Activated naive CD8-positive, alpha-beta T cell treated with anti-CD3 and anti-CD28 coated beads, Interleukin-2, amount 50 U/mL, for 24 hours (primary cell): ENCODE results near the gene CTTN.

ENCODE experiments used
- ATAC-seq: fragments of 150-1000 bp; cut with Tn5 transposase; one replicate; pipeline ENCODE4 v1.10.0; 2021
- DNase-seq: peaks from one replicate; pipeline ENCODE4 v3.0.0; 2021
- H3K27ac Mint-ChIP-seq: one replicate; pipeline ENCODE4 v1.8.0; 2021; ENCODE audit warnings: mild to moderate bottlenecking, mixed read lengths
- H3K27me3 Mint-ChIP-seq: one replicate; pipeline ENCODE4 v1.8.0; 2021; ENCODE audit warnings: mixed read lengths
- H3K36me3 Mint-ChIP-seq: one replicate; pipeline ENCODE4 v1.8.0; 2021; ENCODE audit warnings: low read depth, mixed read lengths
- H3K4me1 Mint-ChIP-seq: one replicate; pipeline ENCODE4 v1.8.0; 2021; ENCODE audit warnings: mixed read lengths
- H3K4me3 Mint-ChIP-seq: one replicate; pipeline ENCODE4 v1.8.0; 2021; ENCODE audit warnings: mild to moderate bottlenecking, moderate library complexity, mixed read lengths
- H3K9me3 Mint-ChIP-seq: one replicate; pipeline ENCODE4 v1.8.0; 2021; ENCODE audit warnings: mixed read lengths

The CTTN gene

DNA sequence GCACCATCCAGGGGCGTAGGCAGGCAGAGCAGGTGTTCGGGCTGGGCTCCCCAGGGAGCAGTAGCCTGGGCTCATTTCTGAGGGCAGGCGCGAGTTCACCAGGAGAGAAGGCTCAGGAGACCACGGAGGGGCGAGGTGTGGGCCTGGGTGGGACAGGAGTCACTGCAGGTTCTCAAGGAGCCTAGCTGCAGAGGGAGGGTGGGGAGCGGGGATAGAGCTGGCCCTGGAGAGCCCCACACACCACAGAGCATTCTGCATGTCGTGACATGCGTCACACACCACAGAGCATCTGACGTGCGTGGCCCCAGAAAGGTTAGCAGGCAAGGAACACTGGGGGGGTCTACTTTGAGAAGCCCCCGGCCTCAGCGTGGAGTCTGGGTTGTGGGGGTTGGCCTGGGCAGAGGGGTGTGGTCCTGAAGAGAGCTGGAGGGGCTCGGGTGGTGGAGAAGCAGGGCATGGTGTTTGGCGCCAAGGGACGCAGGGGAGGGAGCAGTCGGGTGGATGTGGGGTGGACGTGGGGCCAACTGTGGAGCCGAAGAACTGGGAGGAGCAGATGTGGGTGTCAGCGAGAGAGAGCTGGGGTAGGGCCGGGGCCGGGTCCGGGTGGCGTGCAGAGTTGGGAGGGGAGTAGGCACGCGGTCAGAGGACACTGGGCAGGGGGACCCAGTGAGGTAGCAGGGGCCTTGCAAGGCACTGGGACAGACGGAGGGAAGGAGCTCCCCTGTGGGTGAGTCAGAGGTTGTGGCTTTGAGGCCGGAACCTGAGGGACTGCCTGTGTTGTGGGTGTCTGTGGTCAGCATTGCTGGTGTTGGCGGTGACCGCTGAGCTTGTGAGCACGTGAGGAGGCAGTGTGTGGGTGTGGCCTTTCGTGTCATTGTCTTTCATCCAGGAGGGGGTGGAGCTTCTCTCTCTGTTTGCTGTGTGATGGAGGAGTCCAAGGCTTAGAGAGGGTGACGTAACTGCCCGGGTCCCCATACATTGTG, 25.5 kb downstream of the CTTN start:
- H3K9me3 Mint-ChIP-seq: no peaks in the 10 kb centered on the region
- peaks cover 28% of the 10 kb centered on the region for H3K36me3 Mint-ChIP-seq
- no peak overlapping the region for H3K4me3 Mint-ChIP-seq
- peaks cover 9% of the 10 kb centered on the region for H3K4me1 Mint-ChIP-seq
- DNase-seq (peak; percentile 58), ATAC-seq (peak; percentile 75)
- peaks cover 13% of the 10 kb centered on the region for H3K27me3 Mint-ChIP-seq
- H3K27ac Mint-ChIP-seq: peak overlapping the region; percentile 84

DNA sequence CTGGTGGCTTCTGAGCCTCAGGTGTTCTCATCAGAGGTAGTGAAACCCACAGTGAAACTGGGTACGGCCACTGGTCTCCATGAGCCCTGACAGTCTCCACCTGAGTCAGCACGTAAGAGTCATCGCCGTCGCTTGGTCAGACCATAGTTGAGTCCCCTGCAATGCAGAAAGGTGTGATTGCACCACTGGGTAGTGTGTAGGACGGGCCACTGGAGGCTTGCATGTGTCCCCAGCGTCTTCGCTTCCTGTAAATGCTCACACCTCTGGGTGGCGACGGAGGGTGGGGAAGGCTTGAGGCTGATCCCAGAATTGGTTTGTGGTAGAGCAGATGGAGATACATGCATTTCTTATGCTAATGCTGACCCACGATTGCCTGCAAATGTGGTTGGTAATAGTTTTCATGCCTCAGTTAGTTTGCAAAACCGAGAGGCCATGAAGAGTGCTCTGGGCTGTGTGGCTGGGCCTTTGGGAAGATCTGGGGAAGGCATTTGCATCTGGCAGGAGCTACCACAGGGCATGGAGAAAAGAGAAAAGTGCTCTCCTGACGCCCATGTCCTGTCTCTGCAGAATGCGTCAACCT, 26.5 kb downstream of the CTTN start:
- Mint-ChIP-seq H3K27me3 (peaks cover 13% of the 10 kb centered on the region), H3K9me3 (no peaks in the 10 kb centered on the region), H3K4me3 (no peak overlapping the region)

DNA sequence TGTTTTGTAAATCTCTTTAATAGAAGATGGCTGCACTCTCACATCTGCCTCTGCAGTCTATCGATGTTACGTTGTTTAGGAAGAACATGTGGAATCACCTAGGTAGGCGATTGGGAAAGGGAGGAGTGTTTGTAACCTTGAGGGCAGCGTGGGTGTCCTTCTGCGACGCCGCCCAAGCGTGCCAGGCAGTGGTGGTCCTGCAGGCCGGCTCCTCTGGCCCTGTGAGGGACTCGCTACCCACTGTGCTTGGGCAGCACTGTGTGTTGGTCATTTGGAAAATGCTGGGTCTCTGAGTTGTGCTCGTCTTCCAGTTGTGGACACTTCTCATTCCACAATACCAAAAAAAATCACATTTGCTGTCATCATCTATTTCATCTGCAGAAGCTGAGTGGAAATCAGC, 29.1 kb downstream of the CTTN start:
- H3K27ac Mint-ChIP-seq: no peak overlapping the region
- peaks cover 20% of the 10 kb centered on the region for H3K36me3 Mint-ChIP-seq
- H3K27me3 Mint-ChIP-seq: peaks cover 17% of the 10 kb centered on the region
- no peaks in the 10 kb centered on the region for H3K9me3 Mint-ChIP-seq
- no peak overlapping the region for H3K4me3 Mint-ChIP-seq
- ATAC-seq (no peak), DNase-seq (no peak)
- H3K4me1 Mint-ChIP-seq: peaks cover 9% of the 10 kb centered on the region

More for the DNA sequence above, 26.5 kb downstream of the CTTN start:
- DNase-seq: no peak
- no peak overlapping the region for H3K27ac Mint-ChIP-seq
- ATAC-seq: no peak
- H3K36me3 Mint-ChIP-seq: peaks cover 29% of the 10 kb centered on the region
- peaks cover 9% of the 10 kb centered on the region for H3K4me1 Mint-ChIP-seq

DNA sequence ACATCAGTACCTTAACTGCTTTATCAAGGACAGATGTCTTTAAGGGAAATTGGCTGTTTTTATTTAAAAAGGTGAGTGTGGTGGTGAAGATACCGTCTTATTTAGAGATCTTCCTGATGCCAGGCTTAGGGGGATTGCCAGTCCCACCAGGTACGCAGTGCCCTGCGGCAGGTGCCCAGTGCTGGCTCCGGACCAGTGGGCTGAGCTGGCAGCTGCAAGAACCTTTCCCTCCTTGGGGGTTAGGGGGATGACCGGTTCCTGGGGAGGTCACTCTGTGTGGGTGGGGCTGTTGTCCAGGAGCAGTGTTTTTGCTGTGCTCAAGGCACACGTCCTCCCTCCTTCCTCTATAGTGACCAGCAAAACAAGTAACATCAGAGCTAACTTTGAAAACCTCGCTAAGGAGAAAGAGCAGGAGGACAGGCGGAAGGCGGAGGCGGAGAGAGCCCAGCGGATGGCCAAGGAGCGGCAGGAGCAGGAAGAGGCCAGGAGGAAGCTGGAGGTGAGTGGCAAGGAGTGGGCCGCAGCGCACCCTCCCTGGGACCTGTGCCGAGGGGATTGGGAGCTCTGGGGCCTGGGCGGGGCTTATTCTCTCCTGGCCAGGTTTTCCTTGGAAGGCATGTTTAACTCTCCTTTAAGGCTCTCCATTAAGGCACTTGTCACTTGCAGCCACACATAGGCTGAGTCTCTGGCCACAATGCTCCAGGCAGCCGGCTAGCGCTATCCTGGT, 30.5 kb downstream of the CTTN start:
- DNase-seq (no peak), ATAC-seq (no peak)
- Mint-ChIP-seq H3K9me3 (no peaks in the 10 kb centered on the region), H3K36me3 (peaks cover 21% of the 10 kb centered on the region), H3K27me3 (peaks cover 16% of the 10 kb centered on the region), H3K4me1 (peaks cover 6% of the 10 kb centered on the region), H3K27ac (no peak overlapping the region), H3K4me3 (no peak overlapping the region)

DNA sequence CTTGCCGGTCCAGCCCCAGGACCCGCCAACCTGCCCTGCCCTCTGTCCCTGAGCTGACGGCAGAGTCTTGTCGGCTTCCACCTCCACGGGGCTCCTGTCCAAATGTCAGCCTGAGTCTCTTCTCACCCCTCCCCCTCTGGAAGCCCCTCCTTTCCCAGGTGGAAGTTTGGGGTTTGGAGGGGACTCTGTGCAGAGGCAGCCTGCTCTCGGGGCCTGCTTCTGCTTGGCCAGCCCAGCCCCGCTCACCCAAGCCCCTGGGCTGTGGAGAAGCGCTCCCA, 31.0 kb downstream of the CTTN start:
- peaks cover 19% of the 10 kb centered on the region for H3K36me3 Mint-ChIP-seq
- H3K27me3 Mint-ChIP-seq: peaks cover 11% of the 10 kb centered on the region
- H3K4me1 Mint-ChIP-seq: peaks cover 1% of the 10 kb centered on the region
- DNase-seq: no peak
- H3K27ac Mint-ChIP-seq: no peak overlapping the region
- H3K4me3 Mint-ChIP-seq: no peak overlapping the region
- H3K9me3 Mint-ChIP-seq: no peaks in the 10 kb centered on the region
- ATAC-seq: no peak

DNA sequence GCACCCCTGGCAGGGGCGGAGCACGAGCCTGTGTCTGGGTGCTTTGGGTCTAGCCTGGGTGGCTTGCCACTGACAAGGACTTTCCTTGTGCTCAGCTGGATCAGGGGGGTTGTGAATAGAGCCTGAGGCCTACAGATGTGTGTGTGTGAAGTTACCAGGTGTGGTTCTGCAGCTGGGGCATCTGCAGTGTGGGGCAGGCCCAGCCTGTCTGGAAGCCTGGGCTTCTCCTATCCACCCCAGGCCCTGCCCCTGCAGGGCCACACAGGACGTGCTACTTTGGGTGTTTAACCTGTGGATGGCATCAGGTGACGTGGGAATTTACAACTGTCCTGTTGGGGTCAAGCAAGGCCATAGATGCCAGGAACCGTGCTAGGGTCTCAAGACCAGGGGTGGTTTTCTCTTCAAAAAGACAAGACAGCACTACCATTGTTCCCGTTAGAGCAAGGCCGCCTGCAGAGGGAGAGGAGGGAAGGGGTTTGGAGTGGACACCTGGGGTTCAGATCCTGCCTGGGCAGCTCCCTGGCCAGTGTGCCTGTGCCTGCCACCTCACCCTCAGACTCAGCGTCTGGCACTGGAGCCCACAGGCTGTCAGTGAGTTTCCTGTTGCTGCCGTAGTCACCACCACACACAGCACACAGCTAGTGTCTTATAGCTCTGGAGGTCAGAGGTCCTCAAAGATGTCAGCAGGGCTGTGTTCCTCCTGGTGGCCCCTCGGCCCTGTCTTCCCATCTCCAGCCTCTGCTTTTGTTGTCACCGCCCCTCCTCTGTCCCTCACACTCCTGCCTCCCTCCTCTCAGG, 31.6 kb downstream of the CTTN start:
- H3K4me1 Mint-ChIP-seq: no peaks in the 10 kb centered on the region
- no peaks in the 10 kb centered on the region for H3K9me3 Mint-ChIP-seq
- no peak for DNase-seq
- no peak overlapping the region for H3K27ac Mint-ChIP-seq
- no peak overlapping the region for H3K4me3 Mint-ChIP-seq
- H3K36me3 Mint-ChIP-seq: peaks cover 17% of the 10 kb centered on the region
- H3K27me3 Mint-ChIP-seq: peaks cover 10% of the 10 kb centered on the region
- ATAC-seq: no peak

DNA sequence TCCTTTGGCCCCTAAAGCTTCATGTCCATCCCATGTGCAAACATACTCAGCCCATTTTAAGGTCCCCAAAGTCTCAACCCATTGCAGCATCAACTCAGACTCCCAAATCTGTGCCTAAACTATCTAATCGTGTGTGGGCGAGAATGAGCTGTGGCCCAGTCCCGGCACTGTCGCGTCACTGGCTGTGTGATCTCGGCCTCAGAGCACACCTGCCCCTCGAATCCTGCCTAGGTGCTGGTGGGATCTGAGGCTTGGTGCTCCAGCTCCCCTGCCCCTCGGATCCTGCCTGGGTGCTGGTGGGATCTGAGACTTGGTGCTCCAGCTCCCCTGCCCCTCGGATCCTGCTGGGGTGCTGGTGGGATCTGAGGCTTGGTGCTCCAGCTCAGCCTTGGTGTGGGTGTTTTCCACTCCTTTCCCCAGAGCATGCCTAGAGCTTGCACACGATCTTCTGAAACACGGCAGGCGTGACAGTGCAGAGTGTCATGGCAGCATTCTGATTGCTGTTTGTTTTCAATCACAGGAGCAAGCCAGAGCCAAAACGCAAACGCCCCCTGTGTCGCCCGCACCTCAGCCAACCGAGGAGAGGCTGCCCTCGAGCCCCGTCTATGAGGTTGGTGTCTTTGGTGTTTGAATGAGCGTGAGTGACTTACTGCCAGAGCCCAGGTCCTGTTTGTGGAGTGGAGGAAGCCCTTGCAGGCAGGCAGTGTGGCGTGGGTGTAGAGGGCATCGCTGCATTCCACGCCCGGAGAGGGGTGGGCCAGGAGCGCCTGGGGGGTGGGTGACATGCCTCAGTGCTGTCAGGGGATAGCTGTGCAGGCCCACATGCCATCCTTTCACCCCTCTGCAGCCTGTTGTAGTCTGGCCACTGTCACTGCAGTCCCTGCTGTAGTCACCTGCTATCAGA, 32.6 kb downstream of the CTTN start:
- DNase-seq (no peak), ATAC-seq (no peak)
- peaks cover 5% of the 10 kb centered on the region for H3K27me3 Mint-ChIP-seq
- H3K4me1 Mint-ChIP-seq: no peaks in the 10 kb centered on the region
- no peak overlapping the region for H3K27ac Mint-ChIP-seq
- no peaks in the 10 kb centered on the region for H3K9me3 Mint-ChIP-seq
- H3K36me3 Mint-ChIP-seq: peaks cover 13% of the 10 kb centered on the region
- H3K4me3 Mint-ChIP-seq: no peak overlapping the region

DNA sequence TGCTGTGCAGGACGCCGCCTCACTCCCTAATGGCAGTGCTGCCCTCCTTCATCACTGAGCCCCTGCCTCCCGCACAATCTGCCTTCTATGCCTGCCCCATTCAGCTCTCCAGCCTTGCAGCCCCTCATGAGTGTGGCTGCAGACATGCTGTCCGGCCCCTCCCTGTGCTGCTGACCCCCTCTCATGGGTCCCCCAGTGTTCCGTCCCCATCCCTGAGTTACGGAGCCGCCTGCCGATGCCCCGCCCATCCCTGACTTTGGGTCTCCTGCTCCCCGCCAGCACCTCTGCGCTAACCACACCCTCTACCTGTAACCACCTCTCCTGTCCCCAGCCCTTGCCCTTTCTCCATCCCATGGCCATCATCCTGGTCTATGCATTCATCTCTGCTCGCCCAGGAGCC, 33.3 kb downstream of the CTTN start:
- H3K4me1 Mint-ChIP-seq: no peaks in the 10 kb centered on the region
- H3K27ac Mint-ChIP-seq: no peak overlapping the region
- peaks cover 14% of the 10 kb centered on the region for H3K36me3 Mint-ChIP-seq
- no peaks in the 10 kb centered on the region for H3K9me3 Mint-ChIP-seq
- DNase-seq (no peak), ATAC-seq (no peak)
- H3K4me3 Mint-ChIP-seq: no peak overlapping the region
- peaks cover 5% of the 10 kb centered on the region for H3K27me3 Mint-ChIP-seq

DNA sequence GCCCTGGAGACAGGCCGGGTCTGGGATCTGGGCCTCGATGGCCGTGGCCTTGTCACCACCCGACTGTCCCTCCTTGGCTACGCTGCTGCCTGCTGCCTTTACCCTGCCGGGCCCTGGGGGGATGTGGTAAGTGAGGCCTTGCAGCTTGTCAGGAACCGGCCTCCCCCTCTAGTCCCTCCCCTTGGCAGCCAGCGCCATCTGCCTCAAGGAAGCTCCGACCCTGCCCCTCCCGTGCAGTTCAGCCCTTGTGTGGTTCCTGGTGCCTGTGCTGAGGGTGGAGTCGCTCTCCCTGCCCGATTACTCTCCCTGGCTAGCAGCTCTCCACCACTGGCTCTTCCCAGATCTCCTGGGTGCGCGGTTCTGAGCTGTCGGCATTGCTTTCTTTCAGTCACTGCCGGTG, 33.7 kb downstream of the CTTN start:
- Mint-ChIP-seq H3K4me1 (no peaks in the 10 kb centered on the region), H3K4me3 (no peak overlapping the region), H3K27ac (no peak overlapping the region), H3K9me3 (no peaks in the 10 kb centered on the region), H3K27me3 (peaks cover 5% of the 10 kb centered on the region), H3K36me3 (peaks cover 14% of the 10 kb centered on the region)
- no peak for DNase-seq
- no peak for ATAC-seq

DNA sequence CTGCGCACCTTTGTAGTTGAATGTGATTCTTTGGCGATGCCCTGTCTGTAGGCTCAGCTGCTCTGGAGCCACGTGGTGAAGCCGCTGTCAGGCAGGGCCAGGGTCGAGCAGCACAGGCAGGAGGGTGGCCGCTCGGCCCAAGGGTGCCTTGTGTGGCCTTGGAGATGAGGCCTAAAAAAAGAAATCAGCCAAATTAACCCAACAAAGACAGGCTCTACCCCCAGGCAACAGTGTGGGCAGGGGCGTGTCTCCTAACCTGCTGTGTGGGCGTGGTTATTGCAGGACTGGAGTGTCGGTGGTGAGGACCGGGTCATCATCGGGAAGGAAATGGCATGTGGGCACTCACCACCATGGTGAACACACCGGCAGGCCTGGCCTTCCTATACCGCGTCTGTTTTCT, 34.3 kb downstream of the CTTN start:
- H3K36me3 Mint-ChIP-seq: peaks cover 14% of the 10 kb centered on the region
- no peaks in the 10 kb centered on the region for H3K9me3 Mint-ChIP-seq
- DNase-seq (no peak), ATAC-seq (no peak)
- no peak overlapping the region for H3K27ac Mint-ChIP-seq
- H3K4me1 Mint-ChIP-seq: no peaks in the 10 kb centered on the region
- no peak overlapping the region for H3K4me3 Mint-ChIP-seq
- peaks cover 5% of the 10 kb centered on the region for H3K27me3 Mint-ChIP-seq

DNA sequence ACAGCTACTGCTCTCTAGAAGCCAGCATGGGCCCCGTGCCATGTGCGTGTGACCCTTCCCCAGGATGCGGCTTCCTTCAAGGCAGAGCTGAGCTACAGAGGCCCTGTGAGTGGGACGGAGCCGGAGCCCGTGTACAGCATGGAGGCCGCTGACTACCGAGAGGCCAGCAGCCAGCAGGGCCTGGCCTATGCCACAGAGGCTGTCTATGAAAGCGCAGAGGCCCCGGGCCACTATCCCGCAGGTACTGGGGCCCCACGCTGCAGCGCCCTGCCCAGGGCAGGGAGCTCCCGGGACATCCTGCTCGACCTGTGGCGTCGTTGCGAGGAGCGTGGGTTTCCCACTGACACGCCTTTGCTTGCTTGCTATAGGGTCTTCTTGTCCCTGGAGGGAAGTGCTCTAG, 34.7 kb downstream of the CTTN start:
- Mint-ChIP-seq H3K36me3 (peaks cover 15% of the 10 kb centered on the region), H3K9me3 (no peaks in the 10 kb centered on the region), H3K4me1 (no peaks in the 10 kb centered on the region), H3K27ac (no peak overlapping the region), H3K4me3 (no peak overlapping the region), H3K27me3 (peaks cover 5% of the 10 kb centered on the region)
- ATAC-seq (no peak), DNase-seq (no peak)

DNA sequence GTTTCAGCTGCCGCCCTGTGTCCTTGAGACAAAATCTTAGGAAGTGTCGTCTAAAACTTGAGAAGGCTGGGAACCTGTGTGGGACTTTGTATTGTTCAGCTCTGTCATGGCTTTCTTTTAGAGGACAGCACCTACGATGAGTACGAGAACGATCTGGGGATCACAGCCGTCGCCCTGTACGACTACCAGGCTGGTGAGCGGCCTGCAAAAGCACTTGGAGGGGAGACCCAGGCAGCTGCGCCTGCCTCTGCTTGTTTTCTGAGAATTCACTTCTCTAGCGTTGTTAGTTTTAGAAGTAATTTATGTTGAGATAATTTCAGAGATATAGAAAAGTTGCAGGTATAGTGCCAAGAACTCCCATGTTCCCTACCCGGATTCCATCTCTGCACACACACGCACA, 35.2 kb downstream of the CTTN start:
- no peak overlapping the region for H3K27ac Mint-ChIP-seq
- peaks cover under 1% of the 10 kb centered on the region for H3K4me1 Mint-ChIP-seq
- ATAC-seq (no peak), DNase-seq (no peak)
- no peak overlapping the region for H3K4me3 Mint-ChIP-seq
- H3K27me3 Mint-ChIP-seq: peaks cover 5% of the 10 kb centered on the region
- H3K9me3 Mint-ChIP-seq: no peaks in the 10 kb centered on the region
- H3K36me3 Mint-ChIP-seq: peaks cover 13% of the 10 kb centered on the region

DNA sequence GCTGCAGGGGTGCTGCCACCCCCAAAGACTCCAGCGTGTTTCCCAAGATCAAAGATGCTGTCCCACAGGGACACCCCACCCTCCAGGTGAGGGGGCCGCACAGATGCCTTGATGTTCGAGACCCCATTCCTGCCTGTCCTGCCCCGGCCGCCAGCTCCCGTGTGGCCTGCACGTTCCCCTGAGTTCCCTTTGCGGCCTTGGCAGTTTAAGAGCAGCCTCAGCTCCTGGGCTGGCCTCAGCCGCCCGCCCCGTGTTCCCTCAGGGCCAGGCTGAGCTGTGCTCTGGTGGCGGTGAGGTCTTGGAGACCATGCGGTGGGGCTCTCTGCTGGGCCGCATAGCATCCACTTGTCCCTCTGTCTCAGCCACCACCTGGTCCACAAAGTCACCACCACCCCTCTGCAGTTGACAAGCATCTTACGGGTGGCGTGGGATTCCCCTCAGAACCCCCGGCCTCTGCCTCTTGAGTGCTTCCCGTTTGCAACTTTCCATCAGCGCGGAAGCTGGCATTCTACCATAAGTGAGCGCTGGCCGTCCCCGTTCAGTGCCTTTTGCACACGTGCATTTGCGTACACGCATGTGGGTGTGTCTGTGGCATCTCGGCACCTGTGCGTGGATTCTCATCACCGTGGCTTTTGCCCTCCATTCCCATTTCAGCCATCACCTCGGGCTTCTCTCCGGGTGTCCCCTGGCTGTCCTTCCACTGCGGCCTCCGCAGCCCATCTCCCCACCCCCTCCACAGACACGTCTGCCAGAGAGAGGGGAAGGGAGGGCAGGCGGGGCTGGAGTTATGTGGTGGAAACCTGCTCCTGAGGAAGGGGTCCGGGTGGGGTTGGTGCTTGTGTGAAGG, 35.9 kb downstream of the CTTN start:
- DNase-seq (no peak), ATAC-seq (no peak)
- Mint-ChIP-seq H3K4me1 (peaks cover 1% of the 10 kb centered on the region), H3K27ac (no peak overlapping the region), H3K9me3 (no peaks in the 10 kb centered on the region), H3K27me3 (peaks cover 5% of the 10 kb centered on the region), H3K36me3 (peaks cover 9% of the 10 kb centered on the region), H3K4me3 (no peak overlapping the region)
